Ishikawa (cell line): ENCODE measurements around the gene C11orf24.

ENCODE experiments used
- CEBPB ChIP-seq: IDR thresholded peaks from 2 replicates; pipeline ENCODE4 v1.6.1; 2012
- CREB1 ChIP-seq: IDR thresholded peaks from 2 replicates; pipeline ENCODE4 v1.6.1; 2012; ENCODE audit warnings: low read depth
- EGR1 ChIP-seq: IDR thresholded peaks from 2 replicates; pipeline ENCODE4 v1.6.1; 2012
- EP300 ChIP-seq: IDR thresholded peaks from 2 replicates; pipeline ENCODE4 v1.6.1; 2012; ENCODE audit warnings: borderline replicate concordance
- FOXM1 ChIP-seq: IDR thresholded peaks from 2 replicates; pipeline ENCODE4 v1.6.1; 2012; ENCODE audit warnings: low read depth, borderline replicate concordance
- NFIC ChIP-seq: IDR thresholded peaks from 2 replicates; pipeline ENCODE4 v1.6.1; 2012
- RAD21 ChIP-seq: IDR thresholded peaks from 2 replicates; pipeline ENCODE4 v1.6.1; 2012; ENCODE audit warnings: low read depth
- TAF1 ChIP-seq: IDR thresholded peaks from 2 replicates; pipeline ENCODE4 v1.6.1; 2012; ENCODE audit warnings: low read depth, mild to moderate bottlenecking
- TCF12 ChIP-seq: IDR thresholded peaks from 2 replicates; pipeline ENCODE4 v1.6.1; 2012; ENCODE audit warnings: low read depth
- TEAD4 ChIP-seq: IDR thresholded peaks from 2 replicates; pipeline ENCODE4 v1.6.1; 2012
- YY1 ChIP-seq: IDR thresholded peaks from 2 replicates; pipeline ENCODE4 v1.6.1; 2012; ENCODE audit warnings: low read depth
- ZBTB7A ChIP-seq: IDR thresholded peaks from 2 replicates; pipeline ENCODE4 v1.6.1; 2012; ENCODE audit warnings: low read depth
- TF ChIP-seq, protein P1 (sequence below): IDR thresholded peaks from 2 replicates; pipeline ENCODE4 v1.6.1; 2012
- TF ChIP-seq, protein P2 (sequence below): IDR thresholded peaks from 2 replicates; pipeline ENCODE4 v1.6.1; 2012
- TF ChIP-seq, protein P3 (sequence below): IDR thresholded peaks from 2 replicates; pipeline ENCODE4 v1.6.1; 2012; ENCODE audit warnings: low read depth, mild to moderate bottlenecking

The C11orf24 gene

DNA sequence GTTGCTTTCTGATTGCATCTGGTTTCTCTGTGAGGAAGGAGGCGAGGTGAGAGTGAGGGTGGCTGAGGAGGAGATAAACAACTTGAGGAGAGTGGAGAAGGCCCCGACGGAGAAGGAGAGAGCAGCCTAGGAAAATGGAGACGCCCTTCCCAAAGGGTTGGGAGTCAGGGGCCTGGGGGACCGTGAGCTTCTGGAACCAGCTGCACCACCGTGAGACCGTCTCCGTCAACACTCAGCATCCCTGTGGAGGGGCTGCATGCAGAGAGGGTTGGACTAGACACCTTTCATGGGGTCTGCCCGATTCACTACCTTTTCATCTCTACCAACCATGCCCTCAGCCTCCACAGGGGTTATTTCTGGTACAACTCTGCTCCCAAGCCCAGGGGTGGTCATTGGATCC, 45.4 kb downstream of the C11orf24 start:
- TF ChIP-seq, protein P1, sequence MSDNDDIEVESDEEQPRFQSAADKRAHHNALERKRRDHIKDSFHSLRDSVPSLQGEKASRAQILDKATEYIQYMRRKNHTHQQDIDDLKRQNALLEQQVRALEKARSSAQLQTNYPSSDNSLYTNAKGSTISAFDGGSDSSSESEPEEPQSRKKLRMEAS = no peak
- no peak for TF ChIP-seq EP300
- no peak for TF ChIP-seq CEBPB
- TF ChIP-seq, protein P2, sequence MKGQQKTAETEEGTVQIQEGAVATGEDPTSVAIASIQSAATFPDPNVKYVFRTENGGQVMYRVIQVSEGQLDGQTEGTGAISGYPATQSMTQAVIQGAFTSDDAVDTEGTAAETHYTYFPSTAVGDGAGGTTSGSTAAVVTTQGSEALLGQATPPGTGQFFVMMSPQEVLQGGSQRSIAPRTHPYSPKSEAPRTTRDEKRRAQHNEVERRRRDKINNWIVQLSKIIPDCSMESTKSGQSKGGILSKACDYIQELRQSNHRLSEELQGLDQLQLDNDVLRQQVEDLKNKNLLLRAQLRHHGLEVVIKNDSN = no peak
- no peak for TF ChIP-seq NFIC
- no peak for TF ChIP-seq YY1
- TF ChIP-seq, protein P3, sequence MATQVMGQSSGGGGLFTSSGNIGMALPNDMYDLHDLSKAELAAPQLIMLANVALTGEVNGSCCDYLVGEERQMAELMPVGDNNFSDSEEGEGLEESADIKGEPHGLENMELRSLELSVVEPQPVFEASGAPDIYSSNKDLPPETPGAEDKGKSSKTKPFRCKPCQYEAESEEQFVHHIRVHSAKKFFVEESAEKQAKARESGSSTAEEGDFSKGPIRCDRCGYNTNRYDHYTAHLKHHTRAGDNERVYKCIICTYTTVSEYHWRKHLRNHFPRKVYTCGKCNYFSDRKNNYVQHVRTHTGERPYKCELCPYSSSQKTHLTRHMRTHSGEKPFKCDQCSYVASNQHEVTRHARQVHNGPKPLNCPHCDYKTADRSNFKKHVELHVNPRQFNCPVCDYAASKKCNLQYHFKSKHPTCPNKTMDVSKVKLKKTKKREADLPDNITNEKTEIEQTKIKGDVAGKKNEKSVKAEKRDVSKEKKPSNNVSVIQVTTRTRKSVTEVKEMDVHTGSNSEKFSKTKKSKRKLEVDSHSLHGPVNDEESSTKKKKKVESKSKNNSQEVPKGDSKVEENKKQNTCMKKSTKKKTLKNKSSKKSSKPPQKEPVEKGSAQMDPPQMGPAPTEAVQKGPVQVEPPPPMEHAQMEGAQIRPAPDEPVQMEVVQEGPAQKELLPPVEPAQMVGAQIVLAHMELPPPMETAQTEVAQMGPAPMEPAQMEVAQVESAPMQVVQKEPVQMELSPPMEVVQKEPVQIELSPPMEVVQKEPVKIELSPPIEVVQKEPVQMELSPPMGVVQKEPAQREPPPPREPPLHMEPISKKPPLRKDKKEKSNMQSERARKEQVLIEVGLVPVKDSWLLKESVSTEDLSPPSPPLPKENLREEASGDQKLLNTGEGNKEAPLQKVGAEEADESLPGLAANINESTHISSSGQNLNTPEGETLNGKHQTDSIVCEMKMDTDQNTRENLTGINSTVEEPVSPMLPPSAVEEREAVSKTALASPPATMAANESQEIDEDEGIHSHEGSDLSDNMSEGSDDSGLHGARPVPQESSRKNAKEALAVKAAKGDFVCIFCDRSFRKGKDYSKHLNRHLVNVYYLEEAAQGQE = no peak
- no peak for TF ChIP-seq EGR1
- TF ChIP-seq RAD21 = no peak
- TF ChIP-seq CREB1 = no peak
- no peak for TF ChIP-seq FOXM1
- TF ChIP-seq TCF12 = no peak

DNA sequence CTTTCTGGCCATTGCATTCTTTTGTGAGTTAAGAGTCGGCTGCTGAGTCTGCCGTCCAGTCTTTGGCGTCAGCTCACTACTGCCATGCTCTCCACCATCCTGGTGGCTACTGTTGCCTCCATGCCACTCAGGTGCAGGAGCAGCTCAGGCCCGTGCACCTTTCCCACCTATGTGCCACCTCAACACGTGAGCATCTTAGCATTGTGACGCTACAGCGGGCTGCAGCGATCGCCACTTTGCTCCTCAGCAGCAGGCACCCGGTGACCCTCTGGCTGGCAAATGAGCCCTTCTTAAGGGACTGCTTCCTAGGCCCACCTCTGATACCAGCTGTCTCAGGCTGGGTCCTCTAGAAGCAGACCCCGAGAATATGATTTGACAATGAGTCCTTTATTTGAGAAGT, 47.2 kb downstream of the C11orf24 start:
- no peak for TF ChIP-seq TEAD4
- no peak for TF ChIP-seq TAF1
- TF ChIP-seq ZBTB7A = no peak
- TF ChIP-seq, protein P1 = no peak

DNA sequence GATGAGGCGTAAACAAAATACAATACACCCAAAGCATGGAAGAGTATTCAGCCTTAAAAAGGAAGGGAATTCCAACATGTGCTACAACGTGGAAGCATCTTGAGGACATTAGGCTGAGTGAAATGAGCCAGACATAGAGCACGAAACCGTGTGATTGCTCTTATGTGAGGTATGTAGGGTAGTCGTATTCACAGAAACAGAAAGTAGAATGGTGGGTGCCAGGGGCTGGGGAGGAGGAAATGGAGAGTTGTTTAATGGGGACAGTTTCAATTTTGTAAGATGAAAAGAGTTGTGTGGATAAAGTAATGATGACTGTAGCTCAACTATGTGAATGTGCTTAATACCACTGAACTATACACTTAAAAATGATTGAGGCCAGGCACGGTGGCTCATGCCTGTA, 48.5 kb downstream of the C11orf24 start:
- TF ChIP-seq NFIC (no peak), YY1 (no peak)
- TF ChIP-seq, protein P2 = no peak

DNA sequence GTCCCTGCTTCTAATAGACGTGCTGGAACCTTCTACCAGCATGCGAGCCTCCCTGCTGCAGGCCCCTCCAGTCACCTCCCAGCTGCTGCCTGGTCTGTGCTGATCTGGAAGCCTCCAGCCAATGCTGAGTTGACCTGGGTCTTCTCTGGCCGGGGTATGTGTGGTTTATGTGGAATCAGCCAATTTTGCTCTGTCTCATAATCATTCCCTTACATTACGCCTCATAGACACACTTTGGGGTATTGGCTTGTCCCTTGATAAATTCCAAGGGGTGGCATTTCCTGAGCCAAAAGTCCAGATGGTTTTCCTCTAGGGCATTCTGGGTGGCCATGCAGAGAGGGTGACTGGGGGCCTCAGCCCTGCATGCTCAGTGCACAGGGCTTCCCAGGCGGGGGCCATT, 50.4 kb downstream of the C11orf24 start:
- no peak for TF ChIP-seq EP300
- no peak for TF ChIP-seq TCF12
- TF ChIP-seq, protein P2 = no peak
- no peak for TF ChIP-seq NFIC
- TF ChIP-seq TAF1 = no peak
- TF ChIP-seq, protein P1 = no peak
- no peak for TF ChIP-seq YY1
- no peak for TF ChIP-seq EGR1
- TF ChIP-seq, protein P3 = no peak
- no peak for TF ChIP-seq CREB1
- no peak for TF ChIP-seq RAD21
- no peak for TF ChIP-seq ZBTB7A
- no peak for TF ChIP-seq CEBPB
- no peak for TF ChIP-seq FOXM1

DNA sequence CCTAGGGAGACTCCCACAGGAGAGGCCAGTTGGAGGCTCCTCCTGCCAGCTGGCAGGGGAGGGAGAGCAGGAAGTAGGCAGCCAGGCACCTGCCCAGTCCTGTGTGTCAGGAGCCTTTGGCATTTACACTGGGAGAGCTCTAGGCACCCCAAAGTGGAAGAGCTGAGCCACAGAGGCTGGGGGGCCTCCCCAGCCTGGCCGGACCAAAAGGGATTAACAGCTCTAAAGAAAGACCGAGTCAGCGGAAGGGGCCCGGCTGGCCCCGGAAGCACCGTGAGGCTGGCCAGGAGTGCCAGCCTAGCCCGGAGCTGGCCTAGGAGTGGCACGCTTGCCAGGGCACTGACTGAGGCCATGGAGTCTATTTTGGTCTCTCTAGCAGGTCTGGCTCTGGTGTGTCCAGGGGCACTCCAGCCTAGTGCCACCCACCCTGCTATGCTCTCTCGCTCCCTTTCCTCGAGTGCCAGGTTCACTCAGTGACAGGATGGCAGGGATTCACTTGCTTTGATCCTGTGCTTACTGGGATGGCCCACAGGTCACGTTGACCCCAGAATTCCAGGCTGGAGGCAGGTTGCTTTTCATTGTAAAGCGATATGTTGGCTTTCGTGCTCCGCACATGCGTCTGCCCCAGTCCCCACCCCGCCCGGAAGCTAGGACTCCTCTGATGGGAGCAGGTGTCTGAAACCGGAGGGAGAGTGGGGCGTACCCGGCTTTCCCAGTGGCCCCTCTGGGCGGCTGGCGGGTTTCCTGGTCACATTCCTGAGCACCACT, 55.4 kb downstream of the C11orf24 start:
- TF ChIP-seq CEBPB (no peak), TEAD4 (no peak), TAF1 (no peak), ZBTB7A (no peak), TCF12 (no peak), EP300 (no peak), RAD21 (no peak), FOXM1 (no peak), NFIC (no peak), YY1 (no peak)
- TF ChIP-seq, protein P3 = no peak
- TF ChIP-seq, protein P1 = no peak
- TF ChIP-seq, protein P2 = no peak
